ENCODE data around the gene CEP63. TPM values are rescaled to one million over a fixed set of nuclear protein-coding genes. Genes with fewer than 3 reads are reported as not detected.

CEP63 gene
- total RNA-seq, 1 experiment from 2014 or later: 19.1 TPM

GRCh38 chr3:134460965-134461364 is 24.9 kb upstream of the CEP63 start:
- CTCF ChIA-PET: no interaction called here
- no peaks in the 10 kb centered on the region for H3K4me1 ChIP-seq (ENCODE audit: control insufficient read depth in 1 of 2, insufficient read depth in 2 of 2, low read length in 2 of 2)
- no peak overlapping the region for H3K4me3 ChIP-seq (replicated peaks in 1 of 2; ENCODE audit: low read depth in 1 of 2, low read length in 2 of 2)
- no peaks in the 10 kb centered on the region for H3K9me2 ChIP-seq (ENCODE audit: insufficient read depth)
- no peak for DNase-seq (ENCODE audit: low read depth, low spot score)
- no peak overlapping the region for H3K27ac ChIP-seq (ENCODE audit: low read depth, low read length)
- BruUV-seq (replicated peaks): no TSS peak
- no peaks in the 10 kb centered on the region for H3K79me2 ChIP-seq (ENCODE audit: insufficient read depth, low read length)
- TF ChIP-seq EZH2 (IDR thresholded peaks at IDR 0.05): no peak
- no peak for TF ChIP-seq CEBPB (IDR thresholded peaks at IDR 0.05; ENCODE audit: low read depth)
- no peak for TF ChIP-seq CTCF (IDR thresholded peaks at IDR 0.05 in 2 of 3, conservative IDR thresholded peaks at IDR 0.05 in 1 of 3; ENCODE audit: borderline replicate concordance in 1 of 3, insufficient read depth in 1 of 3, low read depth in 2 of 3, low read length in 2 of 3)
- no peak for TF ChIP-seq POLR2AphosphoS5 (IDR thresholded peaks at IDR 0.05; ENCODE audit: low read depth, low read length)
- TF ChIP-seq REST (IDR thresholded peaks at IDR 0.05; ENCODE audit: low read depth): no peak
- no peak for TF ChIP-seq SP1 (IDR thresholded peaks at IDR 0.05; ENCODE audit: low read depth)
- no peak for TF ChIP-seq ZNF274 (IDR thresholded peaks at IDR 0.05; ENCODE audit: low read depth, low read length)
- no peak for TF ChIP-seq CBX3 (IDR thresholded peaks at IDR 0.05; ENCODE audit: low read depth)
- TF ChIP-seq YY1 (IDR thresholded peaks at IDR 0.05; ENCODE audit: extremely low read depth, insufficient replicate concordance, low read depth, low read length): no peak
- no peak for TF ChIP-seq ZFX (IDR thresholded peaks at IDR 0.05)
- no peak for TF ChIP-seq ATF3 (IDR thresholded peaks at IDR 0.05)
- TF ChIP-seq JUND (IDR thresholded peaks at IDR 0.05): no peak
- TF ChIP-seq SIN3A (IDR thresholded peaks at IDR 0.05; ENCODE audit: low read depth): no peak
- TF ChIP-seq TCF7L2 (IDR thresholded peaks at IDR 0.05; ENCODE audit: borderline replicate concordance, extremely low read depth, insufficient read depth, insufficient read length): no peak
- no peak for TF ChIP-seq RAD21 (IDR thresholded peaks at IDR 0.05; ENCODE audit: low read depth)
- TF ChIP-seq POLR2A (IDR thresholded peaks at IDR 0.05; ENCODE audit: borderline replicate concordance, extremely low read depth, insufficient read depth, insufficient read length): no peak
- TF ChIP-seq EZH2phosphoT487 (IDR thresholded peaks at IDR 0.05; ENCODE audit: borderline replicate concordance): no peak
- TF ChIP-seq ZBTB33 (IDR thresholded peaks at IDR 0.05; ENCODE audit: extremely low read depth, insufficient replicate concordance, low read length): no peak
- no peak for TF ChIP-seq MAX (IDR thresholded peaks at IDR 0.05)
- no peak for TF ChIP-seq EGR1 (IDR thresholded peaks at IDR 0.05; ENCODE audit: low read depth)
- no peaks in the 10 kb centered on the region for H4K20me1 ChIP-seq (ENCODE audit: insufficient read depth)
- no peak for ATAC-seq
- RAD21 ChIA-PET (ENCODE audit: low non-redundant PET in 1 of 2, low total read pairs in 2 of 2, uncharacterized antibody in 2 of 2, unreplicated experiment in 2 of 2): no interaction called here
- H3K27me3 ChIP-seq (ENCODE audit: insufficient read depth, low read length): no peaks in the 10 kb centered on the region
- no peaks in the 10 kb centered on the region for H3K9me3 ChIP-seq (ENCODE audit: control insufficient read depth in 1 of 2, insufficient read depth in 1 of 2, low read depth in 1 of 2, low read length in 2 of 2)
- intact Hi-C loops (cut with micrococcal nuclease): no loop called here
- no peaks in the 10 kb centered on the region for H3K36me3 ChIP-seq (ENCODE audit: control insufficient read depth in 1 of 2, insufficient read depth in 2 of 2, low read length in 2 of 2)
- no peak overlapping the region for H2AFZ ChIP-seq (ENCODE audit: low read depth, low read length, poor library complexity, severe bottlenecking)
- no peak overlapping the region for H3K9ac ChIP-seq (ENCODE audit: low read length)
- H3K4me2 ChIP-seq (ENCODE audit: low read length): no peak overlapping the region
- POLR2A ChIA-PET: no interaction called here

Measured in HCT116 (cell line).